GM19240 (cell line): ENCODE data around the gene CRTAP.
"Not testable (repeated sequence)": the region's sequence is repeated elsewhere in the genome, so short reads cannot be mapped to it uniquely, and the experiment has no call there.

ENCODE experiments used
- DNase-seq: peaks from one replicate; pipeline ENCODE4 v3.0.0; 2011; ENCODE audit warnings: low spot score; ENCODE audit not compliant: insufficient read length

The CRTAP gene

GRCh38 chr3:33174095-33174494 is 60.3 kb downstream of the CRTAP start:
- no peak for DNase-seq

DNA sequence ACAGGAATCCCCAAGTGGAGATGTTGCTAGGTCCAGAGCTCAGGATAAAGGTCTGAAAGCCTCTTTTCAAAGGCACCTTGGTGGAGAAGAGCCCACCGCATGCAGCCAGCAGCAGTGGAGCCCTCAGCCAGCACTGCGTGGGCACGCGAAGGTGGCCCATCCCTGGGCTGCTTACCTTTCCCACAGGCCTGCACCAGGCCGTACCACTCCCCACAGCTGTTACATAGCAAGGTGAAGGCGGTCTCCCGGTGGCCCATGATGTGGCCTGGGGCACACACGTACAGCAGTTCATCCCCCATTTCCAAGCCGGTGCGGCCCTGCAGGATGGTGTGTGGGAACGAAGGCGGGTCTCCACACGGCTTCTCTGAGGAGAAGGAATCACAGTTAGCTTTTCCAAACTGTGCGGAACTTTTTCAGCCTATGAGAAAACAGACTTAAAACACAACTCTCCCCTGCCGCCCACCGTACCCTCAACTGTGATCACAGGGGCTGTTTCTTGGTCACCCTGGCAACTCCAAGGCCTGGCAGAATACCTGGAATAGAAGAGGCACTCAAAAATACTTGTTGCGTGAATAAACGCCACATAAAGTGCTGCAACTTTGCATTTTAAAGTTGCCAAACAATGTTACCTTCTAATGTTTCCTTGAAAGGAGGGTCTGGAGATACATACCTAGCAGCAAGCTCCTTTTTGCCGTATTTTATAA is 61.0 kb downstream of the CRTAP start:
- no peak for DNase-seq

DNA sequence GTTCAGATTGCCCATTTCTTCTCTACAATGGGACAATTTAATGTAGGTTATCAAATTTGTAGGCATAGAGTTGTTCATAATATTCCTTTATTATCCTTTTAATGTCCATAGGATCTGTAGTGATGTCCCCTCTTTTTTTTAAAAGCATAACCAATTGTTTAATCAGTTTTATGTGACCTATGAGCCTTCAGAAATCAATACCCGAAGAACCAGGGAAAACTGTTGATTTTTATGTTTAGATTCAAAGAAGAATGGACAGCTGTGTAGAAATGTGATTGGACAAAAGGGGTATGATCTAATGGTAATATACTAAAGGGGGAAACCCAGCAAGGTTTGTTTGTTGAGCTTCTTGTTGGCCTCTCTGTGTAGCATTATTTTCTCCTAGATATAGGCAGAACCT is 65.3 kb downstream of the CRTAP start:
- no peak for DNase-seq

GRCh38 chr3:33181229-33181628 is 67.4 kb downstream of the CRTAP start:
- no peak for DNase-seq

- DNase-seq = not testable (repeated sequence)
Measured at GRCh38 chr3:33181641-33182040, 67.8 kb downstream of the CRTAP start.

DNA sequence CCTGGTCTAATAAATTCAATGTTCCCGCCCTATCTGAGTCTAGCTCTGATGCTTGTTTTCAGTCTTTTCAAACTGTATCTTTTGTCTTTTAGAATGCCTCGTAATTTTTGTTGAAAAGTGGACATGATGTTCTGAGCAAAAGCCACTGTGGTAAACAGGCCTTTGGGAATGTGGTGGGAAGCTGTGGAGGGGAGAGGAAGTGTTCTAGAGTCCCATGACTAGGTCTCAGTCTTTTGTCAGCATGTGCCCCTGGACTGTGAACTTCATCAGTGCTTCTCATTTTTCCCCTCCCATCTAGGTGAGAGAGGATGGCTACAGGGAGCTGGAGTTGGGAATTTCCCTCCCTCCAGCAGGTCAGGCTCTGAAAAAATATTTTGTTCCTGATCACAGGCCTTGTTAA is 71.0 kb downstream of the CRTAP start:
- DNase-seq = no peak

DNA sequence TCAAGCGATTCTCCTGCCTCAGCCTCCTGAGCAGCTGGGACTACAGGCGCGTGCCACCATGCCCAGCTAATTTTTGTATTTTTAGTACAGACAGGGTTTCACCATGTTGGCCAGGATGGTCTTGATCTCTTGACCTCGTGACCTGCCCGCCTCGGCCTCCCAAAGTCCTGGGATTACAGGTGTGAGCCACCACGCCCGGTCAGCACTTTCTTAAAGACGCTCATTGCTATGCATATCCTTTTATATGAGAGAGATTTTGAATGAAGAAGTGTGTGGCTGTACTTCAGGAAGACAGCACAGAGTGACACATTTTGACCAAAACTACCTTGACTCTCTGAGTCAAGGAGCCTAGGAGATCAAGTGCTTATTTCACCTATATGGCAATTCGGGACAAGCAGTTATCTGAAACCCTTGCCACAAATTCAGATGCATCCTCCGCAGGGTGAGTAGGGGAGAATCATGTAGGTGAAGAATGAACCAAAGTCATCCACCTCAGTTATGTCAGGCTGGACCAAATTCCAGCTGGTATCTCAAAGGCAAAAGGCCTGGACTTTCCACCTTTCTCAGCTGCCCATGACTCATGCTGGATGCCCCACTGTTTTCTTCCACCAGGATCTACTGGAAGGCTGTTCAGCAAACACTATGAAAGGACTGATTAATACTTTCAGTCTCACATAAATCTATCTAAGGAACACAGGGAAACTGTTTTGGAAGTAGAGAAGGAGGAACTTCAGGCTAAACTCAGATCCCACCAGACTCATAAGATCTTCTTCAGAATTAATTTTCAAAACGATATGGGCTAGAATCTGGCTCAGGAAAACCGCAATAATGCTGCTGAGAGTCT is 72.9 kb downstream of the CRTAP start:
- DNase-seq = no peak

DNA sequence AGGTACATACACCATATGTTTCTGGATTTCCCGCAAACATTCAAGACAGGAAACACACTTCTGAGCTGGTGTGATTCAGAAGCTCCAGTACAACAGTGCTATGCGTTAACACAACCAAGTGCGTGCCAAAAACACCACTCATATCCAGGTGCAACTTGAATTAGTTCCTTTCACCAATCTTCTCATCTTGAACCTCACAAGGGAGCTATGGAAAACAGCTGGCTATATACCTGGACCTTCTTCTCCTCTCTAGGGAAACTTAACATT is 73.5 kb downstream of the CRTAP start:
- no peak for DNase-seq

DNA sequence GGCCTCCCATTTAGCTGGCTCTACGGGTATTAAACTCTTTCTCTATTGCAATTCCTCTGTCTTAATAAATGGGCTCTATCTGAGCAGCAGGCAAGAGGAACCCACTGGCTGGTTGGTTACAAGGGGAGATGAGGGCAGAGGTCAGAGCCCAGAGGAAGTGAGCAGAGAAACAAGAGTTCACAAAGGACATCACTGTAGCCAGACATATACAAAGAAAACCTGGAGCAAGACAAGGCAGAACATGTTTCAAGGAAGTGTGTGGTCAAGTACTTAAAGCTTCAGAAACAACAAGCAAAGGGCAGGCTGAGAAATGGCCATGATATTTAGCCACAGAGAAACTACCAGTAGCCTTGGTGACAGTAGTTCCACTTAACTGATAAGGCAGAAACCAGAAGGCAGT is 80.5 kb downstream of the CRTAP start:
- no peak for DNase-seq

DNA sequence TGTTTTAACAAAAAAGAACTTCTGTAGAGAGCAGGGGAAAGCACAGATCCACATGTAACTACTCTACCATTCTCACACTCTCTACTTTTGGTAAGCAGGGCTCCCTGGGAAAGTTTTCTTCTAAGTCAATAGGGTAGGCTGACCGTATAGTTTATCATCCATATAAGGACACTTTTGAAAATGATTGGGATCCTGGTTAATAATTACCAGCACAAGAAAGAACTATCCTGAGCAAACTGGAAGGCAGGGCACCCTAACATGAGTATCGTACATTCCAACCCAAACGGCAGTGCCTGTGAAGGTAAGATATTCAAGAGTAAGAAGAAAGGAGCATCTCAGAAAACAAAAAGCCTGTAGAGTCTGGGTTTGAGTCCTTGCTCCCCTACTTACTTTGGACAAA is 82.7 kb downstream of the CRTAP start:
- DNase-seq = no peak
